ENCODE results near the gene SH3D21.

- no peak for TF ChIP-seq CTCF (IDR thresholded peaks at IDR 0.05; ENCODE audit: low read depth, low read length, poor library complexity, severe bottlenecking)
- no peak for TF ChIP-seq EZH2phosphoT487 (IDR thresholded peaks at IDR 0.05; ENCODE audit: borderline replicate concordance, low read length)
Measured at GRCh38 chr1:36303244-36303643, 2.9 kb upstream of the SH3D21 start.

Measured in DOHH2 (cell line).